IPS DF 6.9 (cell line): ENCODE data around the gene CERCAM.
A peak's percentile ranks its signal among the peaks of the same experiment; 100 is the strongest.
"Not testable (repeated sequence)": the region's sequence is repeated elsewhere in the genome, so short reads cannot be mapped to it uniquely, and the experiment has no call there.

Experiments used
- DNase-seq: peaks from one replicate; pipeline ENCODE4 v3.0.0-alpha.2; 2013; ENCODE audit warnings: low read depth, low spot score
- H3K27ac ChIP-seq: one replicate; pipeline ENCODE4 v1.5.1; 2013; ENCODE audit warnings: low read length, control low read depth
- H3K27me3 ChIP-seq: 2 replicates; pipeline ENCODE4 v1.6.1; 2013; ENCODE audit warnings: mild to moderate bottlenecking, low read length; ENCODE audit not compliant: control insufficient read depth, insufficient read depth
- H3K36me3 ChIP-seq: 2 replicates; pipeline ENCODE4 v1.6.1; 2013; ENCODE audit warnings: low read length; ENCODE audit not compliant: control insufficient read depth, insufficient read depth
- H3K4me1 ChIP-seq: 2 replicates; pipeline ENCODE4 v1.6.1; 2013; ENCODE audit warnings: low read length; ENCODE audit not compliant: control insufficient read depth, insufficient read depth
- H3K4me3 ChIP-seq: 2 replicates; pipeline ENCODE4 v1.5.1; 2013; ENCODE audit warnings: mild to moderate bottlenecking, low read length
- H3K9me3 ChIP-seq: 2 replicates; pipeline ENCODE4 v1.6.1; 2013; ENCODE audit warnings: low read length, inconsistent platforms; ENCODE audit not compliant: control insufficient read depth, insufficient read depth
- WGBS: extraction: QIAGEN DNeasy Blood & Tissue Kit; methylation state at CpG from one replicate; pipeline ENCODE4 v1.1.7; 2013; ENCODE audit warnings: mixed read lengths, missing lambda C conversion rate; ENCODE audit not compliant: insufficient read length, insufficient coverage; 5-methylcytosine and 5-hydroxymethylcytosine counted together

CERCAM gene

DNA sequence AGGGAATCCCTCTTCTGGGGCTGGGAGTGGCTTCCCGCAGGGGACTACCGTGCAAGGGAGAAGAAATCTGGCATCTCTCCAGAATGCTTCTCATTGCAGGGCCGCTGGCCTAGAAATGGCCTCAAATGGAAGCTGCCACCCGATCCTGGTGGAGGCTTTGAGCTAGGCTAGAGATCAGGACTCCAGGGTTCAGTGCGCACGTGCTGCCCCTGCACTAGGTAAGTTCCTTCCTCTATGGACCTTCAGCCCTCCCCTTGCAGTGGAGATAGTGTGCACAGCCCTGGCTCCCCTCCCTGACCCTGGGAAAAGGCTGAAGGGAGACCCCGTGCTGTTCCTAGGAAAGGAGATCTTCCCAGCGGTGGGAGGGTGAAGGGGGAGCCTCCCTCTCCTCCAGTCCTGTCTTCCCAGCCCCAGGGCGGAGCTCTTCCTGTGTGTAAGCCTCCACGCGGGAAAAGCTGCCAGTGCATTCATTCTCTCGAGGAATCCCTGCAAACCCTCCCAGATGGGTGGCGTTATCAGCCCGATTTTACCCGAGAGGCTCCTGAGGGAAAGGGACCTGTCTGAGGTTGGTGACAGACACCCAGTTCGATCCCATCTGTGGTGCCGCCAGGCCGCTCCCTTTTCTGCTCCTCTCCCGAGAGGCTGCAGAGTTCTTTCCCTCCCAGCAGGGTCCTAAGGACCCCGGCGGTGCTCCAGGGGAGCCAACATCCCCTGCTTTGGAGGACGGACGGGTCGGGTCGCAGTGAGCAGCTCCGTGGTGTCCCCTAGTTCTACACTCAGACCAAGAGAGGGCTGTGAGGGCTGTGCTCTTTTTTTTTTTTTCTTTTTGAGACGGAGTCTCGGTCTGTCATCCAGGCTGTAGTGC lies 1.4 kb upstream of the CERCAM start:
- H3K4me1 ChIP-seq = peaks cover 9% of the 10 kb centered on the region
- H3K27ac ChIP-seq = no peak overlapping the region
- DNase-seq = no peak
- peaks cover 16% of the 10 kb centered on the region for H3K27me3 ChIP-seq
- H3K4me3 ChIP-seq = no peak overlapping the region
- no peaks in the 10 kb centered on the region for H3K9me3 ChIP-seq
- H3K36me3 ChIP-seq = no peaks in the 10 kb centered on the region
- no CpG with 5 or more reads among the region's 28 CpGs for WGBS

DNA sequence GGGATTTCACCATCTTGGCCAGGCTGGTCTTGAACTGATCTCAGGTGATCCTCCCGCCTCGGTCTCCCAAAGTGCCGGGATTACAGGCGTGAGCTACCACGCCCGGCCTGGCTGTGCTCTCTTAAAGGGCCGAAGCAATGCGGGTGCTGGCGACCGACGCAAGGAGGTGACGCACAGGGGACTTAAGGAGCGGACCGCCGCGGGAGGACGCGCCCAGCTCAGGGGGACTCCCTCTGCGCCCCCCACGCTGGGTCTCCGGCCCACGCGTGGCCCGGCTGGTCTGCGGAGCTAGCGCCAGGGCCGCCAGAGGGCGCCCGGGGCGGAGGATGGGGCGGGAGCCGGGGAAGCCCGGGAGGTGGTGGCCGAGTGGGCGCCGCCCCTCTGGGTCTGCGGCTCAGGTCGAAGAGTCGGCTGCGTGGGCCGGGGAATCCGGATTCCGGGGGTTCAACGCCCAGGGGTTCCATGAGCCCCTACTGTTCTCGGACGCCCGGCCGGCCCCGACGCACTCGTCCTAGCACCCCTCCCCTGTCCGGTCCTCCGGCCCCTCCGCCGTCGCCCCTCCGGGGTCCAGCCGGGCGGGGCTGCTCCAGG lies 502 bp upstream of the CERCAM start:
- no peaks in the 10 kb centered on the region for H3K9me3 ChIP-seq
- H3K4me3 ChIP-seq = peak overlapping the region; percentile 86
- H3K36me3 ChIP-seq = no peaks in the 10 kb centered on the region
- peaks cover 9% of the 10 kb centered on the region for H3K4me1 ChIP-seq
- H3K27ac ChIP-seq = no peak overlapping the region
- no peak for DNase-seq
- peaks cover 16% of the 10 kb centered on the region for H3K27me3 ChIP-seq
- WGBS = no CpG with 5 or more reads among the region's 59 CpGs

DNA sequence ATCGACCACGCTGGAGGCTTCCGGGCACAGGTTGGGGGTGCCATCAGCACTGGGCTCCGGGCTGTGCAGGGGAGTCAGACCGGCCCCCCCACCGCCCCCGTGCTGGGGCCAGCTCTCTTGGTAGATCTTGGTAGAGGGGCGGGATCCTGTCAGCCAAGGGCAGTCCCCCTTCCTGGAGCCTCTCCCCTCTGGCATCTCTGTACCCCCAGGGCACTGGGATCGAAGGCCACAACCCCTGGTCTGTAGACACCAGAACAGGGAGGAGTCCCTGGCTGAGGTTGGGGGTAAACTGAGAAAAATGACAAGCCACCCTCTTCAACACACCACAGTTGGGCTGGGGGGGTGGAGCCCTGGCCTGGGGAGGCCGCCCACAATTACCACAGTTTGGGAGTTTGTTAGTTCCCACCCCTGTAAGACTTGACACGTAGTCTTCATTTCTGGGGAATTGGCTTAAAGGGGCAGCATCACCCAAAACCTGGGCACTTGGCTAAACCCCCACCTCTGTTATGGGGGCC lies 882 bp downstream of the CERCAM start:
- DNase-seq = no peak
- H3K27ac ChIP-seq = no peak overlapping the region
- H3K36me3 ChIP-seq = no peaks in the 10 kb centered on the region
- peaks cover 7% of the 10 kb centered on the region; the same call in 1 of the 2 replicates for H3K4me1 ChIP-seq
- WGBS = no CpG with 5 or more reads among the region's 11 CpGs
- H3K9me3 ChIP-seq = no peaks in the 10 kb centered on the region
- no peak overlapping the region for H3K4me3 ChIP-seq
- peaks cover 16% of the 10 kb centered on the region for H3K27me3 ChIP-seq

DNA sequence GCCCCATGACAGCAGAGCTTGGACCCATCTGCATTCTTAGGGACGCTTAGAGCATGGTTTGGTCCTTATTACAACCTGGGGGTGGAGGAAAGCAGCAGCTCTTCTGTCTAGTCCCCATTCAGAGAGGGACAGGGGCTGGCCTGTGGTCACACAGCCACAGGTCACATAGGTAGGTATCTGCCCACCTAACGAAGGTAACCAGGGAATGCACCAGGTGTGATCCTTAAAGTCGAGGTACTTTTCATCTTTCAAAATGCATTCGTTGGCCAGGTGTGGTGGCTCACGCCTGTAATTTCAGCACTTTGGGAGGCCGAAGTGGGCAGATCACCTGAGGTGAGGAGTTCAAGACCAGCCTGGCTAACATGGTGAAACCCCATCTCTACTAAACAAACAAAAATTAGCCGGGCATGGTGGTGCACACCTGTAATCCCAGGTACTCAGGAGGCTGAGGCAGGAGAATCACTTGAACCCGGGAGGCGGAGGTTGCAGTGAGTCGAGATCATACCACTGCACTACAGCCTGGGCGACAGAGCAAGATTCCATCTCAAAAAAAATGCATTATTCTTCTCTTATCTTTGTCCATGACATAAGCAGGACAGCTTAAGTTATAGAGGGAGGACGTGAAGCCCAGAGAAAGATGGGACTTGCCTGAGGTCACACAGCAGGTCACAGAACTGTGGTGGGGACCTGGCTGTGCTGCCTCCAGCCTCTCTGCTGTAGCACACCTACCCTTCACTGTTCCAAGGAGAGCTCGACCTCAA lies 1.5 kb downstream of the CERCAM start:
- not testable (repeated sequence) for DNase-seq, H3K4me3 ChIP-seq
- no CpG with 5 or more reads among the region's 13 CpGs for WGBS

DNA sequence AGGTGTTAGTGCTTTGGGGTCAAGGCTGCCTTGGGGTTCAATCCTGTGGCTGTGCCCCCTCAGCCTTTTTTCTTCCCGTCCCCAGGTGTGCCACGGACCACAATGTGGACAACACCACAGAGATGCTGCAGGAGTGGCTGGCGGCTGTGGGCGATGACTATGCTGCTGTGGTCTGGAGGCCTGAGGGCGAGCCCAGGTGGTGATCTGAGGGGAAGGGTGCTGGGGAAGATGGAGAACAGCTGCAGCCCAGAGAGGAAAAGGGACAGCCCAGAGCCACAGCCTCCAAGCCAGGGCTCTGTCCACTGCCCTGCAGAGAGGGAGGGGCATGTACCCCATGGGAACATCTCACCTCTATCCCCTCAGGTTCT lies 2.1 kb downstream of the CERCAM start:
- H3K4me3 ChIP-seq = no peak overlapping the region
- DNase-seq = no peak
- peaks cover 7% of the 10 kb centered on the region; the same call in 1 of the 2 replicates for H3K4me1 ChIP-seq
- no peaks in the 10 kb centered on the region for H3K9me3 ChIP-seq
- H3K27me3 ChIP-seq = peaks cover 16% of the 10 kb centered on the region
- H3K27ac ChIP-seq = no peak overlapping the region
- H3K36me3 ChIP-seq = no peaks in the 10 kb centered on the region
- no CpG with 5 or more reads among the region's 5 CpGs for WGBS

More for the DNA sequence above, 1.5 kb downstream of the CERCAM start:
- H3K36me3 ChIP-seq, H3K9me3 ChIP-seq, H3K4me1 ChIP-seq, H3K27ac ChIP-seq: not testable (repeated sequence)
- peaks cover 16% of the 10 kb centered on the region for H3K27me3 ChIP-seq

DNA sequence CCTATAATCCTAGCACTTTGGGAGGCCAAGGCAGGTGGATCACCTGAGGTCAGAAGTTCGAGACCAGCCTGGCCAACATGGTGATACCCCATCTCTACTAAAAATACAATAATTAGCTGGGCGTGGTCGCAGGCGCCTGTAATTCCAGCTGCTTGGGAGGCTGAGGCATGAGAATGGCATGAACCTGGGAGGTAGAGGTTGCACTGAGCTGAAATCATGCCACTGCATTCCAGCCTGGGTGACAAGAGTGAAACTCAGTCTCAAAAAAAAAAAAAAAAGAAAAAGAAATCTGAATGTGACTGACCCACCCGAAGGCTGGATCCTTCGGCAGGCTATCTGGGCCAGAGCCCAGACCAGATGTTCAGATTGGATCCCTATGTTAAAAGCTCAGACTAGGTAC lies 2.7 kb downstream of the CERCAM start:
- not testable (repeated sequence) for H3K4me1 ChIP-seq, H3K4me3 ChIP-seq, DNase-seq, H3K27ac ChIP-seq, H3K36me3 ChIP-seq, H3K9me3 ChIP-seq
- WGBS = no CpG with 5 or more reads among the region's 6 CpGs
- peaks cover 16% of the 10 kb centered on the region for H3K27me3 ChIP-seq

DNA sequence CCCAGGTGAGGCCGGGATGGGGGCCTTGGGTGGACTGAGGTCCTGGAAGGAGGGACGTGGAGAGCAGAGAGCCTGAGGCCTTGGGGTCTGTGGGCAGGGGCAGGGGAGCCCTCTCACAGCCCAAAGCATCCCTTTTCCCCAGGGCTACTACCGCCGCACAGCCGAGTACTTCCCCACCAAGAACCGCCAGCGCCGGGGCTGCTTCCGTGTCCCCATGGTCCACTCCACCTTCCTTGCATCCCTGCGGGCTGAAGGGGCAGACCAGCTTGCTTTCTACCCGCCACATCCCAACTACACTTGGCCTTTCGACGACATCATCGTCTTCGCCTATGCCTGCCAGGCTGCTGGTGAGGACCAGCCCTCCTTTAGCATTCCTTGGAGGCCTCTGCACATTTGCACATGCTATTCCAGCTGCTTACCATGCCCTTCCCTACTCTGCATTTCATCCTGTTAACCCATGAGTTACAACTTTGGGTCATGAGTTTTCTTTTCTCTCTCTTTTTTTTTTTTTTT lies 3.7 kb downstream of the CERCAM start:
- Histone ChIP-seq H3K27ac (no peak overlapping the region), H3K4me3 (no peak overlapping the region), H3K36me3 (no peaks in the 10 kb centered on the region), H3K9me3 (no peaks in the 10 kb centered on the region), H3K4me1 (peaks cover 4% of the 10 kb centered on the region; the same call in 1 of the 2 replicates), H3K27me3 (peaks cover 9% of the 10 kb centered on the region)
- DNase-seq = no peak
- WGBS = no CpG with 5 or more reads among the region's 15 CpGs

DNA sequence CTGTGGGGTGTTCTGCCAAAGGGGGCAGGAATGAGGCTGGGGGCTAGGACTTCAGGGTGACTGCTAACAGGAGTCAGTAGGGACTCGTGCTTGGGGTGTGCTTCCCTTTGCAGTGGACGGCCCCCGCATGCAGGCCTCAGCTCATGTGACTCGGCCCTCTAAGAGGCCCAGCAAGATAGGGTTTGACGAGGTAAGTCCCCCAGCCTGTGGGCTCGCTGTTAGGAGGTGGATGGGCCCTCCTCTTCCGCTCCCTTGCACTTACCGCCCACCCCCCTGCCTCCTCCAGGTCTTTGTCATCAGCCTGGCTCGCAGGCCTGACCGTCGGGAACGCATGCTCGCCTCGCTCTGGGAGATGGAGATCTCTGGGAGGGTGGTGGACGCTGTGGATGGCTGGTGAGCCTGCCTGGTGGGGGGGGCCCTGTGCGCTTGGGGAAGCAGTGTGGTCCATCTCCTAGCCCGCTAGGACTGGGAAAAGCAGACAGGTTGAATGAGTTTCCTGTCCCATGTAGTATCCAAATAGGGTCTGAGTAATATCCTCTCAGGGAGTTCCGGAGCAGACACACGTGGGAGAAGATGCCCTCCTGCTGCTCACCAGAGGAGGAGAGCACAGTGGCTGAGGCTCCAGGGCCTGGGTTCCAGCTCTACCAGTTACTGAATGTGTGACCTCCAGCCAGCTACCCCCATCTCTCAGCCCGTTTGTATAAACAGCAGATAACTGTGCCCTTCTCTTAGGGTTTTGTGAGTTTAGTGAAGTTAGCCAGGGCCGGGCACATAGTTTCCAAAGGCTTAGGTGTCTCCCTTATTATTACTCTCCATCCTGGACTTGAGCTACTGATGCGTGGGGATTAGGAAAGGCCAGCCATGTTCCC lies 8.2 kb downstream of the CERCAM start:
- no CpG with 5 or more reads among the region's 22 CpGs for WGBS
- Histone ChIP-seq H3K4me1 (no peaks in the 10 kb centered on the region), H3K36me3 (no peaks in the 10 kb centered on the region), H3K4me3 (no peak overlapping the region), H3K9me3 (no peaks in the 10 kb centered on the region), H3K27me3 (no peaks in the 10 kb centered on the region), H3K27ac (no peak overlapping the region)
- DNase-seq = no peak

DNA sequence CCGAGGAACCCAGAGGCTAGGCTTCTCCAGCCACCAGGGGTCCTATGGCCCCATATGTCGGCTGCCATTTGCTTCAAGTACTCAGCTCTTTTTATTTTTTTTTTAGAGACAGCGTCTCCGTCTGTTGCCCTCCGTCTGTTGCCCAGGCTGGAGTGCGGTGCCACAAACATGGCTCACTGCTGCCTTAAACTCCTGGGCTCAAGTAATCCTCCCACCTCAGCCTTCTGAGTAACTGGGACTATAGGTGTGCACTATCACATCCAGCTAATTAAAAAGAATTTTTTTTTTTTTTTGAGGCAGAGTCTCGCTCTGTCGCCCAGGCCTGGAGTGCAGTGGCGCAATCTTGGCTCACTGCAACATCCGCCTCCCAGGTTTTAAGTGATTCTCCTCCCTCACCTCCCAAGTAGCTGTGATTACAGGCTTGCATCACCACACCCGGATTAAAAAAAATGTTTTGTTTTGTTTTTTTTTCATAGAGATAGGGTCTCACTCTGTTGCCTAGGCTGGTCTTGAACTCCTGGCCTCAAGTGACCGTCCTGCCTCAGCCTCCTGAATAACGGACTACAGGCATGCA lies 8.9 kb downstream of the CERCAM start:
- Histone ChIP-seq H3K27me3 (no peaks in the 10 kb centered on the region), H3K4me1 (no peaks in the 10 kb centered on the region), H3K27ac (no peak overlapping the region), H3K9me3 (no peaks in the 10 kb centered on the region), H3K36me3 (no peaks in the 10 kb centered on the region), H3K4me3 (no peak overlapping the region)
- WGBS = no CpG with 5 or more reads among the region's 13 CpGs
- no peak for DNase-seq
